Breast epithelium (tissue), 3 donors: Measurements from ENCODE around the gene POLD1.

Source experiments
- POLR2AphosphoS5 ChIP-seq, 3 donors: sonication (generic); formaldehyde crosslinking; IDR thresholded peaks; one replicate each; pipeline ENCODE4 v1.6.1; 2017; ENCODE audit warnings: antibody characterized with exemption in 3 of 3
- TF ChIP-seq, protein P1 (sequence below), 3 donors: fragments of 450-650 bp; IDR thresholded peaks; one replicate each; pipeline ENCODE4 v1.5.1; 2016 to 2017; ENCODE audit warnings: antibody characterized with exemption in 3 of 3, mild to moderate bottlenecking in 3 of 3, moderate library complexity in 3 of 3

- TF ChIP-seq, protein P1, sequence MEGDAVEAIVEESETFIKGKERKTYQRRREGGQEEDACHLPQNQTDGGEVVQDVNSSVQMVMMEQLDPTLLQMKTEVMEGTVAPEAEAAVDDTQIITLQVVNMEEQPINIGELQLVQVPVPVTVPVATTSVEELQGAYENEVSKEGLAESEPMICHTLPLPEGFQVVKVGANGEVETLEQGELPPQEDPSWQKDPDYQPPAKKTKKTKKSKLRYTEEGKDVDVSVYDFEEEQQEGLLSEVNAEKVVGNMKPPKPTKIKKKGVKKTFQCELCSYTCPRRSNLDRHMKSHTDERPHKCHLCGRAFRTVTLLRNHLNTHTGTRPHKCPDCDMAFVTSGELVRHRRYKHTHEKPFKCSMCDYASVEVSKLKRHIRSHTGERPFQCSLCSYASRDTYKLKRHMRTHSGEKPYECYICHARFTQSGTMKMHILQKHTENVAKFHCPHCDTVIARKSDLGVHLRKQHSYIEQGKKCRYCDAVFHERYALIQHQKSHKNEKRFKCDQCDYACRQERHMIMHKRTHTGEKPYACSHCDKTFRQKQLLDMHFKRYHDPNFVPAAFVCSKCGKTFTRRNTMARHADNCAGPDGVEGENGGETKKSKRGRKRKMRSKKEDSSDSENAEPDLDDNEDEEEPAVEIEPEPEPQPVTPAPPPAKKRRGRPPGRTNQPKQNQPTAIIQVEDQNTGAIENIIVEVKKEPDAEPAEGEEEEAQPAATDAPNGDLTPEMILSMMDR (IDR thresholded peaks at IDR 0.05) = no peak
- no peak for TF ChIP-seq POLR2AphosphoS5 (IDR thresholded peaks at IDR 0.05)
Measured at GRCh38 chr19:50433201-50434180, 49.3 kb downstream of the POLD1 start.
